EH (cell line): ENCODE measurements around the gene UQCRC1.
"Not testable (repeated sequence)": the region's sequence is repeated elsewhere in the genome, so short reads cannot be mapped to it uniquely, and the experiment has no call there.

Source experiments
- DNase-seq: peaks from one replicate; pipeline ENCODE4 v3.0.0-alpha.2; 2015; ENCODE audit warnings: low read depth

The UQCRC1 gene

DNA sequence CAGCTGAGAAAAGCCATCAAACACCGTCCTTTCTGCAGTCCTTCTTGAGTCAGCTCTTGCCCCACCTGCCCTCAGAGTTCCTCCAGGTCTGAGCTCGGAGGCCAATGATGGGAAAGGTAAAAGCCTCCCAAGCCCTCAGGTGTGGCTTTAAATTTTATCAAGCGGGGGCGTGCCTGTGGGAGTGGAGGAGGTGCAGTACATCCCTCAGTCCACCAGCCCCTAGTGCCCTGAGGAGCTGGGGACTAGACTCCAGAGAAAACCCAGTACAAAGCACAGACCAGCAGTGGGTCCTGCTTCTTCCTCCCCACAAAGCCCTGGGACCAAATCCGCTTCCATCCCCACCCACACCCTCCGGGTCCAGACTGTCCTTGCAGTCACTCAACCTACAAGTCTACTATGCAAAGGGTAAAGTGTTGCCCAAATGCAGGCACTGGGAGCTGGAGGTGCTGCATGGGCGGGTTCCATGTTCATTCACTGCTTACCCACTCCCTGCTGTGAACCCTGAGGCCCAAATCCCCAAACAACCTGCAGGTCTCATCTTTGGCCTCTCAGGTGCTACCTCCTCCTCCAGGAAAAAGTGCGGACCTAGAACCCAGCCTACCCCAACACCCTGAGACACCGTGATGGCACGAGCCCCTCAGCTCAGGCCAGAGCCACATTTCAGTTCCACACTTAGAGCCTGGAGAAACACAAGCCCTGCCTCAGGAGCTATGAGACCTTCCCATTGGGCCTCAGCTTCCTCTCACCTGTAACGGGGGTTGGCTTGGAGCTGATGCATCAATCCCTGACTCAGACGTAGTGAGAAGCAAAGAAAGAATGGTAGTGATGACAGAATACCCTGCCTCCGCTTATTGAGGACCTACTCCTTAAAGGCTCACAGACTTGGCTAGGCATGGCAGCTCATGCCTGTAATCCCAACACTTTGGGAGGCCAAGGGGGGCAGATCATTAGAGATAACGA is 55.3 kb downstream of the UQCRC1 start:
- DNase-seq, result no peak

DNA sequence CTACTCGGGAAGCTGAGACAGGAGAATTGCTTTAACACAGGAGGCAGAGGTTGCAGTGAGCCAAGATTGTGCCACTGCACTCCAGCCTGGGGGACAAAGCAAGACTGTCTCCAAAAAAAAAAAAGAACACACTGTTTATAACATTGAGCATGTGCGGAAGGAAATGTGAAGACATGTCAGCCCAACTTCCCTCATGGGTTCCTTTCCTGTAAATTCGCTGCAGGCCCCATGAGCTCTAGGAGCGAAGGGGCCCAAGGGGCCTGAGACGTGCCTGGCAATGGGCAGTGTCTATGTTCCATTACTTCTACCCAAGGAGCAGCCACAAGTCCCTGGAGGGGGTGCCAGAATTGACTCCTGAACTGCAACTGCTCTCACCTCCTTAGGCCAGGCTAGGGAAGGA is 56.1 kb downstream of the UQCRC1 start:
- DNase-seq, result no peak

- DNase-seq, result no peak
Measured at GRCh38 chr3:48552111-48552951, 57.1 kb downstream of the UQCRC1 start.

DNA sequence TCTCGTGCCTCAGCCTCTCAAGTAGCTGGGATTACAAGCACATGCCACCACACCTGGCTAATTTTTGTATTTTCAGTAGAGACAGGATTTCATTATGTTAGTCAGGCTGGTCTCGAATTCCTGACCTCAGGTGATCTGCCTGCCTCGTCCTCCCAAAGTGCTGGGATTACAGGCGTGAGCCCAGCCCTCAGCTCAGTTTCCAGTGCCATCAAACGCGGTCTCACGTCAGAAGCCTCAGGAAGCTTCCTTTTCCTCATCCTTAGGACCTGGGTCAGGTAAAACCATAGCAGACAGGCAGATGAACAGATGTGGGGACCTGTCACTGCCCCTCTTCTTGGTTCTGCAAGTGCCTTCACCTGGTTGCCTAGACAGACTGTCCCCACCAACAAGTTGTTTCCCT is 57.8 kb downstream of the UQCRC1 start:
- not testable (repeated sequence) for DNase-seq
